HEK293T (cell line): ENCODE measurements around the gene PCBP3.

Experiments
- CTCF ChIA-PET: fragments of 350-600 bp; formaldehyde crosslinking; extraction: SDS; loops from one replicate; lab custom pipeline; 2021; ENCODE audit warnings: antibody characterized with exemption, inconsistent platforms; lab: Yijun Ruan, JAX
- POLR2A ChIA-PET: fragments of 350-600 bp; formaldehyde crosslinking; extraction: SDS; loops from one replicate; lab custom pipeline; 2020; ENCODE audit warnings: antibody characterized with exemption, inconsistent platforms; lab: Yijun Ruan, JAX
- DNase-seq: peaks from one replicate; pipeline ENCODE4 v3.0.0; 2012; ENCODE audit warnings: mixed read lengths; ENCODE audit errors: extremely low spot score
- ARNT ChIP-seq: fragments of 450-650 bp; IDR thresholded peaks from 2 replicates; pipeline ENCODE4 v1.6.1; 2017; ENCODE audit warnings: mild to moderate bottlenecking
- BHLHE40 ChIP-seq: fragments of 450-650 bp; IDR thresholded peaks from 2 replicates; pipeline ENCODE4 v1.6.1; 2016; ENCODE audit warnings: mild to moderate bottlenecking, moderate library complexity, borderline replicate concordance
- CTBP1 ChIP-seq: fragments of 450-650 bp; IDR thresholded peaks from 2 replicates; pipeline ENCODE4 v1.6.1; 2016; ENCODE audit warnings: borderline replicate concordance
- ELF4 ChIP-seq: fragments of 450-650 bp; IDR thresholded peaks from 2 replicates; pipeline ENCODE4 v1.6.1; 2017; ENCODE audit warnings: antibody characterized with exemption
- FOXA1 ChIP-seq: fragments of 450-650 bp; IDR thresholded peaks from 2 replicates; pipeline ENCODE4 v1.6.1; 2016; ENCODE audit warnings: mild to moderate bottlenecking
- FOXK2 ChIP-seq: fragments of 450-650 bp; IDR thresholded peaks from 2 replicates; pipeline ENCODE4 v1.6.1; 2016; ENCODE audit warnings: mild to moderate bottlenecking
- FOXM1 ChIP-seq: fragments of 450-650 bp; IDR thresholded peaks from 2 replicates; pipeline ENCODE4 v1.6.1; 2017; ENCODE audit warnings: mild to moderate bottlenecking, borderline replicate concordance
- HDGF ChIP-seq: fragments of 450-650 bp; IDR thresholded peaks from 2 replicates; pipeline ENCODE4 v1.6.1; 2017; ENCODE audit warnings: antibody characterized with exemption, borderline replicate concordance
- L3MBTL2 ChIP-seq: fragments of 450-650 bp; conservative IDR thresholded peaks from 2 replicates; pipeline ENCODE4 v1.6.1; 2016; ENCODE audit warnings: mild to moderate bottlenecking
- LEF1 ChIP-seq: fragments of 450-650 bp; IDR thresholded peaks from 2 replicates; pipeline ENCODE4 v1.6.1; 2017; ENCODE audit warnings: mild to moderate bottlenecking, borderline replicate concordance
- NFRKB ChIP-seq: fragments of 450-650 bp; IDR thresholded peaks from 2 replicates; pipeline ENCODE4 v1.6.1; 2016; ENCODE audit warnings: mild to moderate bottlenecking, moderate library complexity
- PKNOX1 ChIP-seq: fragments of 450-650 bp; IDR thresholded peaks from 2 replicates; pipeline ENCODE4 v1.6.1; 2016
- SP1 ChIP-seq: fragments of 450-650 bp; IDR thresholded peaks from 2 replicates; pipeline ENCODE4 v1.6.1; 2017
- SUZ12 ChIP-seq: fragments of 450-650 bp; IDR thresholded peaks from 2 replicates; pipeline ENCODE4 v1.6.1; 2016; ENCODE audit warnings: mild to moderate bottlenecking
- TARDBP ChIP-seq: fragments of 450-650 bp; IDR thresholded peaks from 2 replicates; pipeline ENCODE4 v1.6.1; 2016
- ZNF384 ChIP-seq: fragments of 450-650 bp; IDR thresholded peaks from 2 replicates; pipeline ENCODE4 v1.6.1; 2016

The PCBP3 gene

GRCh38 chr21:45937721-45938452 is 294.4 kb downstream of the PCBP3 start:
- no peak for TF ChIP-seq PKNOX1
- TF ChIP-seq SUZ12 = no peak
- no peak for TF ChIP-seq ARNT
- no peak for TF ChIP-seq NFRKB
- TF ChIP-seq FOXA1 = no peak
- no peak for TF ChIP-seq FOXM1
- no peak for TF ChIP-seq CTBP1
- TF ChIP-seq HDGF = no peak
- TF ChIP-seq SP1 = no peak
- no peak for TF ChIP-seq ELF4
- TF ChIP-seq TARDBP = no peak
- TF ChIP-seq ZNF384 = no peak
- no peak for TF ChIP-seq BHLHE40
- ChIA-PET POLR2A (no interaction called here), CTCF (no interaction called here)
- DNase-seq = no peak

GRCh38 chr21:45938453-45938755 is 294.9 kb downstream of the PCBP3 start:
- TF ChIP-seq FOXM1 = no peak
- TF ChIP-seq ELF4 = no peak
- no peak for TF ChIP-seq ZNF384
- TF ChIP-seq SUZ12 = no peak
- no peak for TF ChIP-seq NFRKB
- no peak for TF ChIP-seq SP1
- no peak for TF ChIP-seq FOXA1
- no peak for TF ChIP-seq L3MBTL2
- no peak for TF ChIP-seq HDGF
- TF ChIP-seq PKNOX1 = no peak
- TF ChIP-seq LEF1 = no peak
- no peak for TF ChIP-seq FOXK2
- CTCF ChIA-PET = no interaction called here
- DNase-seq = no peak
- POLR2A ChIA-PET = no interaction called here

GRCh38 chr21:45938811-45939520 is 295.4 kb downstream of the PCBP3 start:
- DNase-seq = no peak
- TF ChIP-seq ELF4 = no peak
- TF ChIP-seq TARDBP = no peak
- peak; percentile 8; the same call in 1 of the 2 replicates for TF ChIP-seq PKNOX1
- TF ChIP-seq CTBP1 = no peak
- TF ChIP-seq SP1 = no peak
- ChIA-PET POLR2A (no interaction called here), CTCF (no interaction called here)

- ChIA-PET POLR2A (no interaction called here), CTCF (interaction anchor here (0.6 kb wide), 1 partner anchor 144 kb away, joined by 3 read pairs; no protein-coding TSS in a partner anchor)
- no peak for DNase-seq
- no peak for TF ChIP-seq FOXA1
Measured at GRCh38 chr21:45939521-45940045, 296.1 kb downstream of the PCBP3 start.

- no peak for TF ChIP-seq L3MBTL2
- TF ChIP-seq SP1 = no peak
- TF ChIP-seq TARDBP = no peak
- TF ChIP-seq NFRKB = no peak
- no peak for TF ChIP-seq ARNT
- TF ChIP-seq FOXM1 = no peak
- TF ChIP-seq ELF4 = no peak
- TF ChIP-seq SUZ12 = no peak
- TF ChIP-seq FOXK2 = no peak
- no peak for TF ChIP-seq LEF1
- TF ChIP-seq HDGF = no peak
- no peak for TF ChIP-seq FOXA1
- TF ChIP-seq ZNF384 = no peak
- TF ChIP-seq PKNOX1 = no peak
- no peak for TF ChIP-seq CTBP1
- TF ChIP-seq BHLHE40 = no peak
- no peak for DNase-seq
- CTCF ChIA-PET = interaction anchor here (0.5 to 0.6 kb wide), 2 partner anchors 144 to 469 kb away, joined by 3 read pairs; no protein-coding TSS in a partner anchor
- POLR2A ChIA-PET = no interaction called here
Measured at GRCh38 chr21:45940091-45940490, 296.6 kb downstream of the PCBP3 start.
